Measurements from ENCODE around the gene CERS1. TPM values are rescaled to one million over a fixed set of nuclear protein-coding genes. Genes with fewer than 3 reads are reported as not detected.

The CERS1 gene
- total RNA-seq, 1 experiment from 2014 or later: 0.96 TPM

- CTCF ChIA-PET: no interaction called here
- no peak for ATAC-seq
- H3K4me3 ChIP-seq (replicated peaks in 1 of 2; ENCODE audit: low read depth in 1 of 2, low read length in 2 of 2): no peak overlapping the region
- TF ChIP-seq EZH2phosphoT487 (IDR thresholded peaks at IDR 0.05; ENCODE audit: borderline replicate concordance) (no peak), MAX (IDR thresholded peaks at IDR 0.05) (no peak), ZFX (IDR thresholded peaks at IDR 0.05) (no peak), EGR1 (IDR thresholded peaks at IDR 0.05; ENCODE audit: low read depth) (no peak), TCF7L2 (IDR thresholded peaks at IDR 0.05; ENCODE audit: borderline replicate concordance, extremely low read depth, insufficient read depth, insufficient read length) (no peak), RAD21 (IDR thresholded peaks at IDR 0.05; ENCODE audit: low read depth) (no peak), CTCF (IDR thresholded peaks at IDR 0.05 in 2 of 3, conservative IDR thresholded peaks at IDR 0.05 in 1 of 3; ENCODE audit: borderline replicate concordance in 1 of 3, insufficient read depth in 1 of 3, low read depth in 2 of 3, low read length in 2 of 3) (no peak), POLR2A (IDR thresholded peaks at IDR 0.05; ENCODE audit: borderline replicate concordance, extremely low read depth, insufficient read depth, insufficient read length) (no peak), CBX3 (IDR thresholded peaks at IDR 0.05; ENCODE audit: low read depth) (no peak), ZNF274 (IDR thresholded peaks at IDR 0.05; ENCODE audit: low read depth, low read length) (no peak), ELF1 (IDR thresholded peaks at IDR 0.05; ENCODE audit: borderline replicate concordance, low read depth) (no peak), ATF3 (IDR thresholded peaks at IDR 0.05) (no peak)
- H4K20me1 ChIP-seq (ENCODE audit: insufficient read depth): peaks cover 17% of the 10 kb centered on the region; the same call in 1 of the 2 replicates
- no peak overlapping the region for H3K27ac ChIP-seq (ENCODE audit: low read depth, low read length)
- intact Hi-C loops (cut with micrococcal nuclease): no loop called here
- POLR2A ChIA-PET: interaction anchor here (0.5 kb wide), 1 partner anchor 261 kb away, joined by 3 read pairs; no protein-coding TSS in a partner anchor
- H3K4me1 ChIP-seq (ENCODE audit: control insufficient read depth in 1 of 2, insufficient read depth in 2 of 2, low read length in 2 of 2): no peaks in the 10 kb centered on the region
- no peak for DNase-seq (ENCODE audit: low read depth, low spot score)
- BruUV-seq (replicated peaks): no TSS peak
- no peaks in the 10 kb centered on the region for H3K9me2 ChIP-seq (ENCODE audit: insufficient read depth)
- H3K9ac ChIP-seq (ENCODE audit: low read length): no peak overlapping the region
- no peaks in the 10 kb centered on the region for H3K27me3 ChIP-seq (ENCODE audit: insufficient read depth, low read length)
- H3K79me2 ChIP-seq (ENCODE audit: insufficient read depth, low read length): peaks cover 75% of the 10 kb centered on the region
- H3K4me2 ChIP-seq (ENCODE audit: low read length): no peak overlapping the region
- peaks cover 41 to 75% of the 10 kb centered on the region in 2 experiments for H3K36me3 ChIP-seq (ENCODE audit: control insufficient read depth in 1 of 2, insufficient read depth in 2 of 2, low read length in 2 of 2)
- no peak overlapping the region for H2AFZ ChIP-seq (ENCODE audit: low read depth, low read length, poor library complexity, severe bottlenecking)
- no peaks in the 10 kb centered on the region for H3K9me3 ChIP-seq (ENCODE audit: control insufficient read depth in 1 of 2, insufficient read depth in 1 of 2, low read depth in 1 of 2, low read length in 2 of 2)
- RAD21 ChIA-PET (ENCODE audit: low non-redundant PET in 1 of 2, low total read pairs in 2 of 2, uncharacterized antibody in 2 of 2, unreplicated experiment in 2 of 2): no interaction called here
Measured at GRCh38 chr19:18850471-18851375, 45.2 kb downstream of the CERS1 start.

All from HCT116 (cell line).